GM18511 (cell line): ENCODE data around the gene SCP2.
"Not testable (repeated sequence)": the region's sequence is repeated elsewhere in the genome, so short reads cannot be mapped to it uniquely, and the experiment has no call there.

ENCODE experiments used
- ATAC-seq: cut with Tn5 transposase; IDR thresholded peaks from one replicate; pipeline ENCODE4 v1.9.1; 2021; ENCODE audit warnings: mild to moderate bottlenecking, moderate library complexity; ENCODE audit not compliant: unreplicated experiment

Gene SCP2

DNA sequence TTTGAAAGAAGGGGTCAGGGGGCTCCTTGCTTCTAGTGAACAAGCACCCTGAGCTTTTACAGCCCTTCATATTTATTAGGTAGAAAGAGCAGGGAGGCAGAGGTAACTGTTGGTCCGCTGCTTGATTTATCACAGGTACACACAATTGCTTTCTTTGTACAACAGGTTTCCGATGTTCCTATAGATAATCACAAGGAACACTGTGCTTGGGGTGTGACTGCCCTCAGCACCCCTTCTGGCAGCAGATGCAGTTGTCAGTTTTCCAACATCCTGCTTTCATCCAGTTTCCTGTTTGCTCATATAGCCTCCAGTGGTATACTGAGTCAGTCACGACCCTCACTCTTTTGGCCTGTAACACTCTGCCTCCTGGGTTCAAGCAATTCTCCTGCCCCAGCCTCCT is 40.6 kb downstream of the SCP2 start:
- no peak for ATAC-seq

DNA sequence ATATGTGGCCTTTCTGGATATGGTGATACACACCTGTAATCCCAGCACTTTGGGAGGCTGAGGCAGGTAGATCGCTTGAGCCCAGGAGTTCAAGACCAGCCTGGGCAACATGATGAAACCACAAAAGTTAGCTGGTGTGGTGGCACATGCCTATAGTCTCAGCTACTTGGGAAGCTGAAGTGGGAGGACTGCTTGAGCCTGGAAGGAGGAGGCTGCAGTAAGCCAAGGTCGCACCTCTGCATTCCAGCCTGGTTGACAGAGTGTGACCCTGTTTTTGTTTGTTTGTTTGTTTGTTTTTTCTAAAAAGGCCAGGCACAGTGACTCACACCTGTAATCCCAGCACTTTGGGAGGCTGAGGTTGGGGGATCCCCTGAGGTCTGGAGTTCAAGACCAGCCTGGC is 42.2 kb downstream of the SCP2 start:
- not testable (repeated sequence) for ATAC-seq

DNA sequence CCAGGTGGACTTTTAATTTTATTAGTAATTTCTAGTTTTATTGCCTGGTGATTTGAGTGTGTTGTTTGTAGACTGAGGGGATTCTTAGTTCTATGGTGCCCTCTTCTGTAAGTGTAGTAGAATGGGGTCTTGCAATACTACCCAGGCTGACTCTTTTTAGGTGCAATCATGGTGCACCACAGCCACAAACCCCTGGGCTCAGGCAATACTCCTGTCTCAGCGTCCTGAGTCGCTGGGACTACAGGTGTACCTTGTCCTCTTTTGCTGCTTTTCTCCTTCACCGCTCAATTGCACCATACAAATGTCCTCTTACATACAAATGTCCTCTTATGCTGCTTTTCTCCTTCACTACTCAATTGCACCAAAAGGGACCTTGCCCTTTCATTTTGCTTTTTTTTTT is 43.1 kb downstream of the SCP2 start:
- no peak for ATAC-seq

DNA sequence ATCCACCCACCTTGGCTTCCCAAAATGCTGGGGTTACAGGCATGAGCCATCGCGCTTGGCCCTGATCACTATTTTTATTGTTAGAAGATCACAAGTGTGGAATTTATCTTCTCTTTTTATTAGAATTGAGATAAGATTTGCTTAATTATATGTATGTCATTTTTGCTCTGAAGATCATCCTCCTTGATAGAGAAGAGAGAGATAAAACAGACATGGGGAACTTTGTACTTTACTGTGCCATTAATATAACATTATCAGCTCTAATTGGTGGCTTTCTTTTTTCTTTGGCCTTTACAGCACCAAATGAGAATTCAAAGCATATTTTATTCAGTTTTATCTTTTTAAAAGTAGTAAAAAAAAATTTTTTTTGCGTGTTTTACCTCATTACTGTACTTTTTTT is 46.8 kb downstream of the SCP2 start:
- ATAC-seq = no peak

DNA sequence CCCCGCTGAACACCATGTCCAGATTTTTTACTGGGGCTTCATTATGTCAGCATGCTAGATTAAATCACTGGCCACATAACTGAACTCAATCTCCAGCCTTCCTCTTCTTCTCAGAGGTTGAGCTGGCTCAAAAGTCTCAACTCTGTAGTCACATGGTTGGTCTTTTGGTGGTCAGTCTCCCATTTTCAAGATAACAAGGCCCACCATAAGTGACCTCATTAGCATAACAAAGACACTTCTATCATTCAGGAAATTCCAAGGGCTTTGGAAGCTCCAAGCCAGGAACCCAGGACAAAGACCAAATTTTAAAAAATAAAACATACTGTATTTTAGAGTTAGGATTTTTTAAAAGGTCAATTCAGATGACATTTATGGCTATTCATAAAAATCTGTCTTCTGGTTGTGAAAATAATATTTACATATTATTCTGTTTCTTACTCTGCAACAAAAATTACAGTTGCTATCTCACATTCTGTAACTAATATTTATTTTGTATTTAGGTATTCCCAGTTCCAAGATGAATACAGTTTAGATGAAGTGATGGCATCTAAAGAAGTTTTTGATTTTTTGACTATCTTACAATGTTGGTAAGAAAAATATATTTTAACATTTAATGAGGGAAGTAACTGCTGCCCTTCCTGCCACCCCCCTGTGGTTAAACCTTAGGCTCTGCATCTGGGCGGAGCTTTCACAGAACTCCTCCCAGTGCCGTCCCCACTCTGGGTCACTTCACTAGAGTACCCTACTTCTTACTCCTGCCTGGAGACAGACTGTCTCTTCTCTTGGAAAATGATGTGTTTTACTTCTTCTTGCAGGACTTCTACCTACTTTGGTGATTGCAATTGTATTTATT is 49.3 kb downstream of the SCP2 start:
- ATAC-seq = no peak

DNA sequence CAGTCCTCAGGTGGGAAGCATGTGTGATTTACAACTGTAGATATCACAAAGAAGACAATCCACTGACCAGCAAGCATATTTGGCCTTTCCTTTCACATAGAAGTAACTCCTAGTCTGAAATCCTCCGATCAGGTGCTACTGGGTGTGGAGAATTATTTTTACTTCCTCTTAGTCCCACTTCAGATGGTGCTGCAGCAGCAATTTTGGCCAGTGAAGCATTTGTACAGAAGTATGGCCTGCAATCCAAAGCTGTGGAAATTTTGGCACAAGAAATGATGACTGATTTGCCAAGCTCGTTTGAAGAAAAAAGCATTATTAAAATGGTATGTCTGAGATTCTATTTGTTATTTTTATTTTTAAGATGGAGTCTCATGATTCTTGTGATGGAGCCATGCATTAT is 51.0 kb downstream of the SCP2 start:
- ATAC-seq = no peak

DNA sequence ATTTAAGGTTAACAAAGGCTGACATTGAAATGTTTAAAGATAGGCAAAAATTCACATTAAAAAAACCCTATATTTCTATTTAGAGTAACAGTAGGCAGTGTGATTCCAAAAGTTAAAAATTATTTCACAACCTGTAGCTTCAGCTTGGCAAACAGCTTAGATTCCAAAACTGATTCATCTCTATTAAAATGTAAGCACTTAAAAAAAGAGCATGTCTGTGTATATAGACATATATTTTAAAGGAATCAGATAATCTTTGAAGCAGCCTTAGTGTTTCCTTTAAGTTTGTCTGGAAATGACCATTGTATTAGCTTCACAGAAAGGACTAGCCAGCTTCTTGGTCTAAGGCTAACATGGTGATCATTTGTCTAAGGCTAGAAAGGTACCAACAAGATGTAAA is 65.7 kb downstream of the SCP2 start:
- ATAC-seq = not testable (repeated sequence)

DNA sequence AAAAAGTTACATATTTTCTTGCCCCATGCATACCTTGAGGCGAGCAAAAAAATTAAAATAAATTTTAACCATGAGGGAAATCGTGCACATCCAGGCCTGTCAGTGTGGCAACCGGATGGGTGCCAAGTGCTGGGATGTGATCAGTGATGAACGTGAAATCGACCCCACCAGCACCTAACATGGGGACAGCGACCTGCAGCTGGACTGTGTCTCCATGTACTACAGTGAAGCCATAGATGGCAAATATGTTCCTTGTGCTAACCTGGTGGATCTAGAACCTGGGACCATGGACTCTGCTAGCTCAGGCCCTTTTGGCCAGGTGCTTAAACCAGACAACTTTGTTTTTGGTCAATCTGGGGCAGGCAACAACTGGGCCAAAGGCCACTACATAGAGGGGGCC is 67.6 kb downstream of the SCP2 start:
- no peak for ATAC-seq

DNA sequence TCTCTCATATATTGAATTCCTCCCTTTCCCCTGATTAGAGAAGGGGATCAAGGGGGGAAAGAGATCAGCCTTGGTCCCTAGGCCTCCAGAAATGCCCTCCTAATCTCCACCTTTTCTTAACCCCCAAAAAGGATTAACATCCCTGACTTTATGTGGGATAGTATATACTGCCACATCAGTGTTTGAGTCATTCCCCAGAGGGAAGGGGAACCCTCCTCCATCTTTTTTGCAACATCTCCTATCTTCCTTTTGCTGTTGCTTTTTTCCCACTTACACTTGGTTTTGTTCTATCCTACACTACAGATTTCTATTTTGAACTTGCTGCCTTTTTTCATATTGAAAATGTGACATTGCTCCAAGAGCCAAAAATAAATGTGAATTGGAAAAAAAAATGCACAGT is 69.6 kb downstream of the SCP2 start:
- ATAC-seq = no peak

DNA sequence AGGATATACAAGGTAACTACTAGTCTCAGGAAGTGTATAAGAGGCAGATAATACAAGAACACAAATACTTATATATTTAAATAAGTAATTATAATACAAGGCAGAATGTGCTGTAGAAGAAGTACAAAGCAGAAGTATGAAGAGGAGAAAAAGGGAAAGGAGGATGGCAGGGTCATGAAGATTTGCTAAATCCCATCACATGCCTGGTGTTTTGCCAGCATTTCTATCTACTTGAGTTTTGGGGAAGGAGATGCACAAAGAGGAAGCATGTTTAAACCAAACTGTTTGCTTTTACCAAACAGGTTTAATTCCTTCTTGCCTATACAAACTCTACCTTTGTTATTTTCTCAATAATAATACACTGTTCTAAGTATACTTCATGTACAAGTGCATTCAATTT is 74.1 kb downstream of the SCP2 start:
- ATAC-seq = no peak

DNA sequence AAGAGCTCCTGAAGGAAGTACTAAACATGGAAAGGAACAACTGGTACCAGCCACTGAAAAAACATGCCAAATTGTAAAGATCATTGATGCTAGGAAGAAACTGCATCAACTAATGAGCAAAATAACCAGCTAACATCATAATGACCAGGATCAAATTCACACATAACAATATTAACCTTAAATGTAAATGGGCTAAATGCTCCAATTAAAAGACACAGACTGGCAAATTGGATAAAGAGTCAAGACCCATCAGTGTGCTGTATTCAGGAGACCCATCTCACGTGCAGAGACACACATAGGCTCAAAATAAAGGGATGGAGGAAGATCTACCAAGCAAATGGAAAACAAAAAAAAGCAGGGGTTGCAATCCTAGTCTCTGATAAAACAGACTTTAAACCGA is 79.5 kb downstream of the SCP2 start:
- not testable (repeated sequence) for ATAC-seq

DNA sequence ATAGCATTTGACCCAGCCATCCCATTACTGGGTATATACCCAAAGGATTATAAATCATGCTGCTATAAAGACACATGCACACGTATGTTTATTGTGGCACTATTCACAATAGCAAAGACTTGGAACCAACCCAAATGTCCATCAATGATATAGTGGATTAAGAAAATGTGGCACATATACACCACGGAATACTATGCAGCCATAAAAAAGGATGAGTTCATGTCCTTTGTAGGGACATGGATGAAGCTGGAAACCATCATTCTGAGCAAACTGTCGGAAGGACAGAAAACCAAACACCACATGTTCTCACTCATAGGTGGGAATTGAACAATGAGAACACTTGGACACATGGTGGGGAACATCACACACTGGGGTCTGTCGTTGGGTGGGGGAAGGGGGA is 83.2 kb downstream of the SCP2 start:
- ATAC-seq = not testable (repeated sequence)

DNA sequence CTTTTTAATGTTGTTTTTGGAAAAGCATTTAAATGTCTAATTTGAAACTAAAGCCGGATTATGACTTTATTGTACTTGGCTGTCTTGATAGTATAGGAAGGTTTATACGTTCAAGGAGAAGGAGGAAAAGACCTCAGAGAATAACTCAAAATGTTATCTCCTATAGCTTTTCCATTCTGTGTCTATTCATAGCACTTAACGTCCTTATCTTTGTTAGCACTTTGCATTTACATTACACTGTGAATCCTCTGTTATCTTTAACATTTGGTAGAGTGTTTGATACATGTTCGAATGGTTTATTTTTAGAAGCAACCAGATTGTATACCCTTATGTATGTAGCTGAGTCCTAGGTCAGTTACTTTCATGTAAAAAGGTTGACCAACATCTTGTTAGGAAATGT is 84.1 kb downstream of the SCP2 start:
- ATAC-seq = no peak

DNA sequence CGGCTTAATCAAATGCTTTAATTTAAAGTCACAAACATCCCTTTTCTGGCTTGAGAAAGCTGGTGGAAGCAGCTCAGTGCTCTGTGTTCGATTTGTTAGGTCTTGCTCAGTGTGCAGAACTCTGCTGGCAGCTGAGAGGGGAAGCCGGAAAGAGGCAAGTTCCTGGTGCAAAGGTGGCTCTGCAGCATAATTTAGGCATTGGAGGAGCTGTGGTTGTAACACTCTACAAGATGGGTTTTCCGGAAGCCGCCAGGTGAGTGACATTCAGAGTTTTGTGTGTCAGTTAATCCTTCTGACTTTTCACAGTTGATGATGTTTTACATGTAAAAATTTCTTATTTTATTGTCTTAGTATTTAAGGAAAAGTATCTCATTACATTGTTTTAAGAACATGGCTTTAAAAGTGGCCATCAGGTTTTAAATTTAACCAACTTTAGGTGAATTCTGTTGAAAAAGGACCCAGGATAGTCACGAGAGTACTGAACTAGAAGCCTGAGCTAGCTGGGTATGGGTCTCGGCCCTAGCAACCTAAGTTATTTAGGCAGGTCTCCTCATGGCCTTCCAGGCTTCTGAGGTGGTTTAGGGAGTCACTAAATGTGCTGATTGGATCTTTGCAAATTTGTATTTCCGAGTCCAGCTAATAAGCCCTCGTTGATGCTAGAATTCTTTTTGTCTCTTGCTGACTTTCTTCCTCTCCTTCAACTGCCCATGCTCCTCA is 87.9 kb downstream of the SCP2 start:
- ATAC-seq = peak; percentile 89

DNA sequence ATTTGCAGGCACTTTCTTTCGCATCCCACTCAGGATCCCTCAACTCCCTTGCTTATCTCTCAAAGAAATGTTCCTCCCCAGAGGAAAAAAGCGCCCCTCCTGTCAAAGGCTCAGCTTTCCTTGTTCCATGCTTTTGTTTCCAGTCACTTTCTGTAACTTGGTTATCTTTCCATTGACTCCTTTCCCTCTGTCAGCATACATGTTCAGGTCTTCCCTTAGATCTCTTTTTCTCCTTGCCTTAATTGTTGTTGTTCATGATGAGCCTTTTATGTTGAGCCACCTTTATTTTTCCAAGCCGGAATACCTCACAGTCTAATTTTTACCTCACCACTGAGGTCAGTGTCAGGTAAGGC is 88.4 kb downstream of the SCP2 start:
- no peak for ATAC-seq

DNA sequence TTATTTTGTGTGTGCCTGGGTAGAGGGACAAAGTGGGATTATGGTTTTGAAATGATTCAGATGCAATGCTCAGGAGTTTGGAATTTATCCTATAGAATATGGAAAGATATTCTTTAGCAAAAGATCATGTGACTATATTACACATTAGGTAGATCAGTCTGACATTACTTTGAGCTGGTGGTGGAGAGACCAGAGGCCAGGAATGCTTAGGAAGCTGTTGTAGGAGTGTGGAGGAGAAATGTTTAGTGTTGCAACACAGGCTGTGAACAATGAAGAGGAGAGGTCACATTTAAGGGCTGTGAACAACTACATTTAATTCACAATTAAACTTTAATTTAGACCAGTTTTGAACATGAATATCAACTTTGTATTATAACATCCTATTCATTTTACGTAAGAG is 89.6 kb downstream of the SCP2 start:
- no peak for ATAC-seq

DNA sequence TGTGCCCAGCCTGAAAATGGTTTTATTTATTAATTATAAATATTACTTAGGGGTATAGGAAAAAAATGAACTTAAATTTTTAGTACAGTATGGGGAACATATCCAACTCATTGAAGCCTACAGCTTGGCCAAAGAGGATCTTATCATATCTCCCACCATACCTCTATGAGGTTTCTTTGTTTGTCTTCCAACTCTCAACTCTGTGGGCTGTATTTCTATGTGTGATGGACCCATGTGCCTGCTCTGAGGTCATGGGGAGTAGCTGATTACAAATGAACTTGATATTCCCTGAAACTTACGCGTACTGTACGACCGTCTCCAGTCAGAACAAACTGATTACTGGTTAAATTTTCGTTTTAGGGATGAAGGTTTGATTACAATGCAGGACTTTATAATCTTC is 93.5 kb downstream of the SCP2 start:
- ATAC-seq = no peak

DNA sequence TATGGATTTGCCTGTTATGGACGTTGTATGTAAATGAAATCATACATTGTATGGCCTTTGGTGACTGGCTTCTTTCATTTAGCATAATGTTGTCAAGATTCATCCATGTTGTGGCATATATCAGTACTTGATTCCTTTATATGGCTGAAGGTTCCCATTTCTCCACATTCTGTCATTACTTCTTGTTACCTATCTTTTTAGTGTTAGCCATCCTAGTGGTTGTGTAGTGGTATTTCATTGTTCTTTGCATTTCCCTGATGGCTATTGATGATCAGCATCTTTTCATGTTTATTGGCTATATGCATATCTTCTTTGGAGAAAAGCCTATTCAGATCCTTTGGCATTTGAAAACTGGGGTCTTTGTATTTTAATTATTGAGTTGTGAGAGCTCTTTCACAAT is 95.1 kb downstream of the SCP2 start:
- no peak for ATAC-seq

DNA sequence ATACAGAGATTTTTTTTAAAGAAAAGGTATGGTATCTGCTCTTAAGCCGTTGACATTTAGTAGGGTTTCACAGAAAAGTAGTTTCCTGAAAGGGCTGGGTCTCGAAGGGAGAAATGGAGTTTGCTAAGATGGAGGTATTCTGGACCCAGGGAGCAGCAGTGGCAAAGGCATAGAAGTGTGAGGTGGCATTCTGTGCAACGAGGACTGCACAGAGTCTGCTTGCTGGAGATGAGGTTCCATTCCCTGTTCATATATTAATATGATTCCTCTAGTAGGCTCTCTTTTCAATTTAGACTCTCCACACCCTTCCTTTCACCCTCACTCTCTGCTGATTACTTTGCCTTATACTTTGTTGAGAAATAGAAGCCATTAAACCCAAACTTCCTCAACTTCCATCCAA is 96.5 kb downstream of the SCP2 start:
- no peak for ATAC-seq

DNA sequence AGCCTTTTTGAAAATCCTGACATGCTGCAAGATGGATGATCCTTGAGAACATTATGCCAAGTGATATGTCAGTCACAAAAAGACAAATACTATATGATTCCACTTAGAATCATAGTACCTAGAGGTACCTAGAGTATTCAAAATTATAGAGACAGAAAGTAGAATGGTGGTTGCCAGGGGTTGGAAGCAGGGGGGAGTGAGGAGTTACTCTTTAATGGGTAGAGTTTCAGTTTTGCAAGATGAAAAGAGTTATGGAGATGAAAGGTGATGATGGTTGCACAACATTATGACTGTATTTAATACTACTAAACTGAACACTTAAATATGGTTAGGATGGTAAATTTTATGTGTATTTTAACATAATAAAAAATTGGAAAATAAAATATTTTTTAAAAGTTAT is 97.0 kb downstream of the SCP2 start:
- no peak for ATAC-seq

DNA sequence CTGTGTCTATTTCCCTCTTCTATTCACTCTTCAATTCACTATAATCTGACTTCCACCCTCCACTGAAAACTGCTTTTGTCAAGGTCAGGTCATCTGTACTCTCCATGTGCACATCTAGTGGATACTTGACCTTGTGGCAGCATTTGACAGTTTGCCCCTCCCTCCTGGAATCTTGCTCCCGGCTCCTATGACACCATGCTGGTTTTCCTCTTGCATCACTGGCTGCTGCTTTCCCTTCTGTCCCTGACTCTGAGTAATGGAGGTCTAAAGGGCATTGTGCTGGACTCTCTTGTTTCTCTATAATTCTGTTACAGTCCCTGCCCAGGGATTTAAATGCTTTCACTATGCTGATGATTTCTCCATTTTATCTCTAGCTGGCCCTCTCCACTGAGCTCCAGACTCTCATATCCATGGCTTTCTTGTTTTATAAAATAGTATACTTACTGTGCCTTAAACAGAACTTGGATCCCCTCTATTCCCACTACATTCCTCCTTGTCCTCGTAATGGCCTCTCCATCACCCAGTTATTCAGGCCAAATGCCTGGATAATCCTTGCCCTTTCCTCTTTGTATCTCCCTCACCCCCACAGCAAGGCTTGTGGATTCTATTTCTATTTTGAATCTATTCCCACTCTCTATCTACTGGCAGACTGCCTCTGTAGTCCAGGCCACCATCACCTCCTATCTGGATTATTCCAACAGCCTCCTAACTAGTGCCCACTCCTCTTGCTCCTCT is 98.1 kb downstream of the SCP2 start:
- ATAC-seq = no peak

DNA sequence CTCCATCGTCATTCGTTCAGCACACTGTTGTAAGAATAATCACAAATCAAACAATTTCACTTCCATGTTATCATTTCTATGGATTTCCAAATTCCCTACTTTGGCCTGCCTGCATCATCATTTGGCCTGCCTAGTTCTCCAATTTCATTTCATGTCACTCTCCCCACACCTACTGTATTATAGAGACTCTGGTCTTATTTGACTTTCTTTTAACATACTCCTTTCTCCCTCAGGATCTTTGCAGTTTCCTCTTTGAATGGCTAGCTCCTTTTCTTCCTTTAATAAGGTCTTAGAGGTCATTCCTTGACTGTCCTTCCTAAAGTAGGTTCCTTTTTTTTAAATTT is 98.7 kb downstream of the SCP2 start:
- ATAC-seq = no peak
